ENCODE results near the gene ZBP1.

The ZBP1 gene

GRCh38 chr20:57561356-57562279 lies 58.6 kb downstream of the ZBP1 start:
- FAIRE-seq: no peak
- DNase-seq (ENCODE audit: insufficient read length, low spot score): no peak
- no peak for TF ChIP-seq TAF1 (IDR thresholded peaks at IDR 0.05; ENCODE audit: low read depth, low read length)
- TF ChIP-seq POLR2AphosphoS5 (IDR thresholded peaks at IDR 0.05; ENCODE audit: low read depth, low read length): no peak
- TF ChIP-seq PAX5 (IDR thresholded peaks at IDR 0.05; ENCODE audit: insufficient read depth, low read length, severe bottlenecking): no peak
- no peak for TF ChIP-seq POLR2A (IDR thresholded peaks at IDR 0.05; ENCODE audit: low read depth, low read length)
- TF ChIP-seq SPI1 (IDR thresholded peaks at IDR 0.05; ENCODE audit: low read depth, low read length): no peak
- TF ChIP-seq POU2F2 (IDR thresholded peaks at IDR 0.05; ENCODE audit: low read depth, low read length): no peak

GRCh38 chr20:57560554-57561355 lies 59.5 kb downstream of the ZBP1 start, which contains the start of gene PCK1:
Gene PCK1, plus strand, starts transcription at chr20:57561110. Its CDS starts 302 bp downstream, at chr20:57561412.
- TF ChIP-seq POLR2AphosphoS5 (IDR thresholded peaks at IDR 0.05; ENCODE audit: low read depth, low read length): no peak
- no peak for TF ChIP-seq PAX5 (IDR thresholded peaks at IDR 0.05; ENCODE audit: insufficient read depth, low read length, severe bottlenecking)
- no peak for TF ChIP-seq POLR2A (IDR thresholded peaks at IDR 0.05; ENCODE audit: low read depth, low read length)
- TF ChIP-seq TAF1 (IDR thresholded peaks at IDR 0.05; ENCODE audit: low read depth, low read length): no peak
- no peak for TF ChIP-seq POU2F2 (IDR thresholded peaks at IDR 0.05; ENCODE audit: low read depth, low read length)
- no peak for TF ChIP-seq SPI1 (IDR thresholded peaks at IDR 0.05; ENCODE audit: low read depth, low read length)
- FAIRE-seq (no peak), DNase-seq (ENCODE audit: insufficient read length, low spot score) (no peak)

GRCh38 chr20:57559658-57560553 lies 60.3 kb downstream of the ZBP1 start:
- no peak for TF ChIP-seq POLR2A (IDR thresholded peaks at IDR 0.05; ENCODE audit: low read depth, low read length)
- TF ChIP-seq SPI1 (IDR thresholded peaks at IDR 0.05; ENCODE audit: low read depth, low read length): no peak
- no peak for TF ChIP-seq POLR2AphosphoS5 (IDR thresholded peaks at IDR 0.05; ENCODE audit: low read depth, low read length)
- no peak for TF ChIP-seq POU2F2 (IDR thresholded peaks at IDR 0.05; ENCODE audit: low read depth, low read length)
- TF ChIP-seq TAF1 (IDR thresholded peaks at IDR 0.05; ENCODE audit: low read depth, low read length): no peak
- no peak for TF ChIP-seq PAX5 (IDR thresholded peaks at IDR 0.05; ENCODE audit: insufficient read depth, low read length, severe bottlenecking)
- DNase-seq (ENCODE audit: insufficient read length, low spot score) (no peak), FAIRE-seq (no peak)

- no peak for DNase-seq (ENCODE audit: insufficient read length, low spot score)
- FAIRE-seq: no peak
- no peak for TF ChIP-seq PAX5 (IDR thresholded peaks at IDR 0.05; ENCODE audit: insufficient read depth, low read length, severe bottlenecking)
- no peak for TF ChIP-seq TAF1 (IDR thresholded peaks at IDR 0.05; ENCODE audit: low read depth, low read length)
- no peak for TF ChIP-seq POLR2AphosphoS5 (IDR thresholded peaks at IDR 0.05; ENCODE audit: low read depth, low read length)
- TF ChIP-seq SPI1 (IDR thresholded peaks at IDR 0.05; ENCODE audit: low read depth, low read length): no peak
- no peak for TF ChIP-seq POLR2A (IDR thresholded peaks at IDR 0.05; ENCODE audit: low read depth, low read length)
- TF ChIP-seq POU2F2 (IDR thresholded peaks at IDR 0.05; ENCODE audit: low read depth, low read length): no peak
Measured at GRCh38 chr20:57559289-57559634, 61.0 kb downstream of the ZBP1 start.

GRCh38 chr20:57558614-57559288 lies 61.5 kb downstream of the ZBP1 start:
- TF ChIP-seq TAF1 (IDR thresholded peaks at IDR 0.05; ENCODE audit: low read depth, low read length): no peak
- DNase-seq (ENCODE audit: insufficient read length, low spot score): no peak
- FAIRE-seq: no peak

- no peak for TF ChIP-seq POLR2A (IDR thresholded peaks at IDR 0.05; ENCODE audit: low read depth, low read length)
- FAIRE-seq (no peak), DNase-seq (ENCODE audit: insufficient read length, low spot score) (no peak)
Measured at GRCh38 chr20:57557926-57558613, 62.2 kb downstream of the ZBP1 start.

- no peak for TF ChIP-seq POU2F2 (IDR thresholded peaks at IDR 0.05; ENCODE audit: low read depth, low read length)
- TF ChIP-seq TAF1 (IDR thresholded peaks at IDR 0.05; ENCODE audit: low read depth, low read length): no peak
- TF ChIP-seq POLR2A (IDR thresholded peaks at IDR 0.05; ENCODE audit: low read depth, low read length): no peak
- no peak for TF ChIP-seq PAX5 (IDR thresholded peaks at IDR 0.05; ENCODE audit: insufficient read depth, low read length, severe bottlenecking)
- TF ChIP-seq POLR2AphosphoS5 (IDR thresholded peaks at IDR 0.05; ENCODE audit: low read depth, low read length): no peak
- TF ChIP-seq SPI1 (IDR thresholded peaks at IDR 0.05; ENCODE audit: low read depth, low read length): no peak
- FAIRE-seq: no peak
- DNase-seq (ENCODE audit: insufficient read length, low spot score): no peak
Measured at GRCh38 chr20:57556980-57557274, 63.3 kb downstream of the ZBP1 start.

GRCh38 chr20:57555457-57556184 lies 64.6 kb downstream of the ZBP1 start:
- FAIRE-seq (no peak), DNase-seq (ENCODE audit: insufficient read length, low spot score) (no peak)
- TF ChIP-seq TAF1 (IDR thresholded peaks at IDR 0.05; ENCODE audit: low read depth, low read length) (no peak), PAX5 (IDR thresholded peaks at IDR 0.05; ENCODE audit: insufficient read depth, low read length, severe bottlenecking) (no peak), SPI1 (IDR thresholded peaks at IDR 0.05; ENCODE audit: low read depth, low read length) (no peak), POU2F2 (IDR thresholded peaks at IDR 0.05; ENCODE audit: low read depth, low read length) (no peak), POLR2AphosphoS5 (IDR thresholded peaks at IDR 0.05; ENCODE audit: low read depth, low read length) (no peak), POLR2A (IDR thresholded peaks at IDR 0.05; ENCODE audit: low read depth, low read length) (no peak)

Measured in GM12891 (cell line).